Measurements from ENCODE around the gene TMEFF2.

DNA sequence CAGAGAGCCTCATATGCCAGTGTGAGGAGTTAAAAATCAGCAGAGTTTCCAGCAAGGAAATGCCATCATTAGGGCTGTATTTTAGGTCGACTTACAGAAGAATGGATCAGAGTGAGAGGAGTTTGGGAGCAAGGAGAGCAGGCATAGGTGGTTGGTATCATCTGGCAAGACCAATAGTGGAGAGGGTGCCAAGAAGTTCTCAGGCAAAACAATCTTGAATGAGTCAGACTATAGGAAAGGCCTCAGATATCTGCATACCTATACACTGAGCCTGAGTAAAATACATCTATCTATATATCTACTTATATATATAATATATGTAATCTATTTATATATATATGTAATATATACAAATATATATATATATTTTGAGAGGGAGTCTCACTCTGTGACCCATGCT is 57.3 kb downstream of the TMEFF2 start:
- TF ChIP-seq, protein P1, sequence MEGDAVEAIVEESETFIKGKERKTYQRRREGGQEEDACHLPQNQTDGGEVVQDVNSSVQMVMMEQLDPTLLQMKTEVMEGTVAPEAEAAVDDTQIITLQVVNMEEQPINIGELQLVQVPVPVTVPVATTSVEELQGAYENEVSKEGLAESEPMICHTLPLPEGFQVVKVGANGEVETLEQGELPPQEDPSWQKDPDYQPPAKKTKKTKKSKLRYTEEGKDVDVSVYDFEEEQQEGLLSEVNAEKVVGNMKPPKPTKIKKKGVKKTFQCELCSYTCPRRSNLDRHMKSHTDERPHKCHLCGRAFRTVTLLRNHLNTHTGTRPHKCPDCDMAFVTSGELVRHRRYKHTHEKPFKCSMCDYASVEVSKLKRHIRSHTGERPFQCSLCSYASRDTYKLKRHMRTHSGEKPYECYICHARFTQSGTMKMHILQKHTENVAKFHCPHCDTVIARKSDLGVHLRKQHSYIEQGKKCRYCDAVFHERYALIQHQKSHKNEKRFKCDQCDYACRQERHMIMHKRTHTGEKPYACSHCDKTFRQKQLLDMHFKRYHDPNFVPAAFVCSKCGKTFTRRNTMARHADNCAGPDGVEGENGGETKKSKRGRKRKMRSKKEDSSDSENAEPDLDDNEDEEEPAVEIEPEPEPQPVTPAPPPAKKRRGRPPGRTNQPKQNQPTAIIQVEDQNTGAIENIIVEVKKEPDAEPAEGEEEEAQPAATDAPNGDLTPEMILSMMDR (IDR thresholded peaks at IDR 0.05) = no peak
- TF ChIP-seq POLR2AphosphoS5 (IDR thresholded peaks at IDR 0.05) = no peak

All from upper lobe of left lung (tissue), 4 donors.